Measurements from ENCODE around the gene ENSA. TPM values are rescaled to one million over a fixed set of nuclear protein-coding genes. Genes with fewer than 3 reads are reported as not detected.
A peak's percentile ranks its signal among the peaks of the same experiment; 100 is the strongest.

ENSA gene, protein sequence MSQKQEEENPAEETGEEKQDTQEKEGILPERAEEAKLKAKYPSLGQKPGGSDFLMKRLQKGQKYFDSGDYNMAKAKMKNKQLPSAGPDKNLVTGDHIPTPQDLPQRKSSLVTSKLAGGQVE
- total RNA-seq (2021) (219 to 254 TPM (median 224 TPM) in 3 replicates), Bru-seq, nascent RNA (percentile 96 among the genes with signal in this experiment)
- long read RNA-seq, experiment 1, transcript ENSA-214 (3 exons, 1,369 nt): minor isoform, 19 of 443 reads
- long read RNA-seq, experiment 1, transcript ENSA-205 (4 exons, 792 nt): minor isoform, 27 of 443 reads
- long read RNA-seq, experiment 1, transcript ENSA-208 (4 exons, 2,085 nt): major isoform, 170 of 443 reads
- long read RNA-seq, experiment 1, transcript ENSA-201 (3 exons, 2,818 nt): minor isoform, 148 of 443 reads
- long read RNA-seq, experiment 1, partial matches to known transcripts: 12 of 443 reads
- long read RNA-seq, experiment 1, other reads (novel, unspliced or antisense): 44 of 443 reads
- long read RNA-seq, experiment 2, transcript ENSA-208 (4 exons, 2,085 nt): major isoform, 155 of 306 reads
- long read RNA-seq, experiment 2, transcript ENSA-207 (2 exons, 703 nt): minor isoform, 17 of 306 reads
- long read RNA-seq, experiment 2, transcript ENSA-205 (4 exons, 792 nt): minor isoform, 13 of 306 reads
- long read RNA-seq, experiment 2, transcript ENSA-201 (3 exons, 2,818 nt): minor isoform, 24 of 306 reads
- long read RNA-seq, experiment 2, partial matches to known transcripts: 26 of 306 reads
- long read RNA-seq, experiment 2, other reads (novel, unspliced or antisense): 60 of 306 reads
- long read RNA-seq, experiment 3, transcript ENSA-208 (4 exons, 2,085 nt): major isoform, 580 of 809 reads
- long read RNA-seq, experiment 3, transcript ENSA-202 (5 exons, 633 nt): minor isoform, 20 of 809 reads
- long read RNA-seq, experiment 3, transcript ENSA-201 (3 exons, 2,818 nt): minor isoform, 68 of 809 reads
- long read RNA-seq, experiment 3, transcript ENSA-205 (4 exons, 792 nt): minor isoform, 62 of 809 reads
- long read RNA-seq, experiment 3, partial matches to known transcripts: 6 of 809 reads
- long read RNA-seq, experiment 3, other reads (novel, unspliced or antisense): 46 of 809 reads

DNA sequence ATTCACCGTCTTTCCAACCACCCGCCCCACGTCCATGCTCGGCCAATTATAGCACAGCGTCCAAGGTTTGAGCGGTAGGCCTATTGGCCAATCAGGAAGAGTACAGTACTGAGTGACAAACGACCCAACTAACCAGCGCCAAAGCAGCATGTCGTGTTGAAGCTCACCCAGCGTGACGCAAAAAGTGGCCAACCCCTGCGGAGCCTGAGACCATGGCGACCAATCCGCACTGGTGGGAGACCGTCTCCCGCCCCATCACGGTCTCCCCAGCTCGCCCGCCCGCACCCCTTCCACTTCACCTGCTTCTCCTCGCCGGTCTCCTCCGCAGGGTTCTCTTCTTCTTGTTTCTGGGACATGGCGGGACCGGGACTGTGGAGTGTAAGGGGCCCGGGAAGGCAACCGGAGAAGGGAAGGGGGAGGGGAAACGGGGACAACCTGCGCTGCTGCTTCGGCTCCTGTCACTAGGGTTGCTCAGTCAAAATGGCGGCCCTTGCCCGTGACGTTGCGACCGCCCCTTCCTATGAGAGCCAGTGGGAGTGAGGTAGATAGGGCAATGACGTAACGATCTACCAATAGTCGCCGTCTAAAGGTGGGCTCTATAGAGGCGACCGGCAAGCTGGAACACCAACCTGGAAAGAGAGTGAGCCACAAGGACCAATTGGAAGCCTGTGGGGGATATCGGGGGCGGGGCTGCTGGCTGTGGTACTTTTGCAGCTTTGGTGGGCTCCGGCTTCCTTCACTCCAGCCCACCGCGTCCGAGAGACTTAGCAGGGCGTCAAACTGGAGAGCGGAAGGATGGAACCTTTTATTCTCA, at the start of gene ENSA:
Gene ENSA, minus strand, starts transcription at position 498 of the 814 bp plus-strand sequence. Its CDS starts 142 bp downstream, at position 356.
- H3K4me3 Mint-ChIP-seq: no peak within 1 kb of the TSS

DNA sequence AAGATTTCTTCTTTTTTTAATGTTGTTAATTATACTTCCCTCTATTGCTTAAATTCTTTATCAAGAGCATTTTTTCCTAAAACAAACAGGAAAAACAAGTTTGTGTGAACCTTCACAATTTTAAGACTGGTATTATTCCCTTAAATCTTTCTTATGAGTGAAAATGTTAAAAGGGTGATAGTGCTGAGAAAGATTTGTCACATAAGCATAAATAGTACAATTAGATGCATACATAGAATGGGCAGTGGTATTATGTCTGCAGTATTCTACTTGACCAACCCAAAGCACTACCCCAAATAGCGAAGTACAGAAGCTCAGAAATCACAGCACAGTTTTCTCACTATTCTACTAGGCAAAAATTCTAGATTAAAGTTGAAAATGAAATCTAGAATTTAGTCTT, 49.6 kb upstream of the ENSA start:
- CTCF ChIA-PET: interaction anchor here (1.3 kb wide), 1 partner anchor 18 kb away, joined by 3 read pairs; the partner anchor contains the start of gene GOLPH3L
- POLR2A ChIA-PET: no interaction called here
- ATAC-seq (no peak), DNase-seq (ENCODE audit: low spot score) (no peak)
- Mint-ChIP-seq H3K27me3 (ENCODE audit: low read depth) (no peaks in the 10 kb centered on the region), H3K4me1 (peaks cover 3% of the 10 kb centered on the region), H3K27ac (peak overlapping the region; percentile 53; the same call in 1 of the 2 replicates), H3K36me3 (peaks cover 28% of the 10 kb centered on the region), H3K9me3 (no peaks in the 10 kb centered on the region), H3K4me3 (no peak overlapping the region)
- TF ChIP-seq, protein P1, sequence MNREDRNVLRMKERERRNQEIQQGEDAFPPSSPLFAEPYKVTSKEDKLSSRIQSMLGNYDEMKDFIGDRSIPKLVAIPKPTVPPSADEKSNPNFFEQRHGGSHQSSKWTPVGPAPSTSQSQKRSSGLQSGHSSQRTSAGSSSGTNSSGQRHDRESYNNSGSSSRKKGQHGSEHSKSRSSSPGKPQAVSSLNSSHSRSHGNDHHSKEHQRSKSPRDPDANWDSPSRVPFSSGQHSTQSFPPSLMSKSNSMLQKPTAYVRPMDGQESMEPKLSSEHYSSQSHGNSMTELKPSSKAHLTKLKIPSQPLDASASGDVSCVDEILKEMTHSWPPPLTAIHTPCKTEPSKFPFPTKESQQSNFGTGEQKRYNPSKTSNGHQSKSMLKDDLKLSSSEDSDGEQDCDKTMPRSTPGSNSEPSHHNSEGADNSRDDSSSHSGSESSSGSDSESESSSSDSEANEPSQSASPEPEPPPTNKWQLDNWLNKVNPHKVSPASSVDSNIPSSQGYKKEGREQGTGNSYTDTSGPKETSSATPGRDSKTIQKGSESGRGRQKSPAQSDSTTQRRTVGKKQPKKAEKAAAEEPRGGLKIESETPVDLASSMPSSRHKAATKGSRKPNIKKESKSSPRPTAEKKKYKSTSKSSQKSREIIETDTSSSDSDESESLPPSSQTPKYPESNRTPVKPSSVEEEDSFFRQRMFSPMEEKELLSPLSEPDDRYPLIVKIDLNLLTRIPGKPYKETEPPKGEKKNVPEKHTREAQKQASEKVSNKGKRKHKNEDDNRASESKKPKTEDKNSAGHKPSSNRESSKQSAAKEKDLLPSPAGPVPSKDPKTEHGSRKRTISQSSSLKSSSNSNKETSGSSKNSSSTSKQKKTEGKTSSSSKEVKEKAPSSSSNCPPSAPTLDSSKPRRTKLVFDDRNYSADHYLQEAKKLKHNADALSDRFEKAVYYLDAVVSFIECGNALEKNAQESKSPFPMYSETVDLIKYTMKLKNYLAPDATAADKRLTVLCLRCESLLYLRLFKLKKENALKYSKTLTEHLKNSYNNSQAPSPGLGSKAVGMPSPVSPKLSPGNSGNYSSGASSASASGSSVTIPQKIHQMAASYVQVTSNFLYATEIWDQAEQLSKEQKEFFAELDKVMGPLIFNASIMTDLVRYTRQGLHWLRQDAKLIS (CRISPR knock-in tag; IDR thresholded peaks at IDR 0.05; ENCODE audit: borderline replicate concordance): no peak
- no peak for TF ChIP-seq ZNF671 (CRISPR knock-in tag; IDR thresholded peaks at IDR 0.05)
- TF ChIP-seq, protein P2, sequence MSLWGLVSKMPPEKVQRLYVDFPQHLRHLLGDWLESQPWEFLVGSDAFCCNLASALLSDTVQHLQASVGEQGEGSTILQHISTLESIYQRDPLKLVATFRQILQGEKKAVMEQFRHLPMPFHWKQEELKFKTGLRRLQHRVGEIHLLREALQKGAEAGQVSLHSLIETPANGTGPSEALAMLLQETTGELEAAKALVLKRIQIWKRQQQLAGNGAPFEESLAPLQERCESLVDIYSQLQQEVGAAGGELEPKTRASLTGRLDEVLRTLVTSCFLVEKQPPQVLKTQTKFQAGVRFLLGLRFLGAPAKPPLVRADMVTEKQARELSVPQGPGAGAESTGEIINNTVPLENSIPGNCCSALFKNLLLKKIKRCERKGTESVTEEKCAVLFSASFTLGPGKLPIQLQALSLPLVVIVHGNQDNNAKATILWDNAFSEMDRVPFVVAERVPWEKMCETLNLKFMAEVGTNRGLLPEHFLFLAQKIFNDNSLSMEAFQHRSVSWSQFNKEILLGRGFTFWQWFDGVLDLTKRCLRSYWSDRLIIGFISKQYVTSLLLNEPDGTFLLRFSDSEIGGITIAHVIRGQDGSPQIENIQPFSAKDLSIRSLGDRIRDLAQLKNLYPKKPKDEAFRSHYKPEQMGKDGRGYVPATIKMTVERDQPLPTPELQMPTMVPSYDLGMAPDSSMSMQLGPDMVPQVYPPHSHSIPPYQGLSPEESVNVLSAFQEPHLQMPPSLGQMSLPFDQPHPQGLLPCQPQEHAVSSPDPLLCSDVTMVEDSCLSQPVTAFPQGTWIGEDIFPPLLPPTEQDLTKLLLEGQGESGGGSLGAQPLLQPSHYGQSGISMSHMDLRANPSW (CRISPR knock-in tag; conservative IDR thresholded peaks at IDR 0.05; ENCODE audit: low read depth): no peak
- no peak for TF ChIP-seq ZBTB21 (CRISPR knock-in tag; IDR thresholded peaks at IDR 0.05; ENCODE audit: borderline replicate concordance)

More for the DNA sequence above, at the start of gene ENSA:
- Mint-ChIP-seq H3K27ac (no peak within 1 kb of the TSS), H3K36me3 (peaks cover 39% of the 10 kb centered on the region), H3K9me3 (no peaks in the 10 kb centered on the region), H3K27me3 (ENCODE audit: low read depth) (no peaks in the 10 kb centered on the region), H3K4me1 (peaks cover 57% of the 10 kb centered on the region)
- ChIA-PET CTCF (interaction anchor here (0.7 to 2.0 kb wide), 10 partner anchors 49 to 419 kb away, joined by 3 to 10 read pairs (median 6); partner anchors contain the start of genes FALEC and MCL1), POLR2A (interaction anchor here (0.6 to 3.6 kb wide), 22 partner anchors 11 to 345 kb away, joined by 3 to 56 read pairs (median 4); partner anchors contain the start of genes CERS2, CTSK, GOLPH3L and MCL1)
- ATAC-seq (peak; percentile 94), DNase-seq (ENCODE audit: low spot score) (peak; percentile 95)
- TF ChIP-seq, protein P3, sequence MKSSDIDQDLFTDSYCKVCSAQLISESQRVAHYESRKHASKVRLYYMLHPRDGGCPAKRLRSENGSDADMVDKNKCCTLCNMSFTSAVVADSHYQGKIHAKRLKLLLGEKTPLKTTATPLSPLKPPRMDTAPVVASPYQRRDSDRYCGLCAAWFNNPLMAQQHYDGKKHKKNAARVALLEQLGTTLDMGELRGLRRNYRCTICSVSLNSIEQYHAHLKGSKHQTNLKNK (CRISPR knock-in tag; IDR thresholded peaks at IDR 0.05): no peak
- TF ChIP-seq FOXK1 (CRISPR knock-in tag; IDR thresholded peaks at IDR 0.05): peak; percentile 71; the same call in 1 of the 2 replicates
- peak; percentile 55; the same call in 1 of the 2 replicates for TF ChIP-seq FOXP1 (CRISPR knock-in tag; IDR thresholded peaks at IDR 0.05; ENCODE audit: borderline replicate concordance)
- no peak for TF ChIP-seq PRRX2 (CRISPR knock-in tag; IDR thresholded peaks at IDR 0.05)
- TF ChIP-seq, protein P4, sequence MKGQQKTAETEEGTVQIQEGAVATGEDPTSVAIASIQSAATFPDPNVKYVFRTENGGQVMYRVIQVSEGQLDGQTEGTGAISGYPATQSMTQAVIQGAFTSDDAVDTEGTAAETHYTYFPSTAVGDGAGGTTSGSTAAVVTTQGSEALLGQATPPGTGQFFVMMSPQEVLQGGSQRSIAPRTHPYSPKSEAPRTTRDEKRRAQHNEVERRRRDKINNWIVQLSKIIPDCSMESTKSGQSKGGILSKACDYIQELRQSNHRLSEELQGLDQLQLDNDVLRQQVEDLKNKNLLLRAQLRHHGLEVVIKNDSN (CRISPR knock-in tag; IDR thresholded peaks at IDR 0.05): peak; percentile 51
- TF ChIP-seq, protein P5, sequence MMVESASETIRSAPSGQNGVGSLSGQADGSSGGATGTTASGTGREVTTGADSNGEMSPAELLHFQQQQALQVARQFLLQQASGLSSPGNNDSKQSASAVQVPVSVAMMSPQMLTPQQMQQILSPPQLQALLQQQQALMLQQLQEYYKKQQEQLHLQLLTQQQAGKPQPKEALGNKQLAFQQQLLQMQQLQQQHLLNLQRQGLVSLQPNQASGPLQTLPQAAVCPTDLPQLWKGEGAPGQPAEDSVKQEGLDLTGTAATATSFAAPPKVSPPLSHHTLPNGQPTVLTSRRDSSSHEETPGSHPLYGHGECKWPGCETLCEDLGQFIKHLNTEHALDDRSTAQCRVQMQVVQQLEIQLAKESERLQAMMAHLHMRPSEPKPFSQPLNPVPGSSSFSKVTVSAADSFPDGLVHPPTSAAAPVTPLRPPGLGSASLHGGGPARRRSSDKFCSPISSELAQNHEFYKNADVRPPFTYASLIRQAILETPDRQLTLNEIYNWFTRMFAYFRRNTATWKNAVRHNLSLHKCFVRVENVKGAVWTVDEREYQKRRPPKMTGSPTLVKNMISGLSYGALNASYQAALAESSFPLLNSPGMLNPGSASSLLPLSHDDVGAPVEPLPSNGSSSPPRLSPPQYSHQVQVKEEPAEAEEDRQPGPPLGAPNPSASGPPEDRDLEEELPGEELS (CRISPR knock-in tag; IDR thresholded peaks at IDR 0.05): 0 out of 2 replicates have a peak, but pooled peaks have one; percentile 32
- TF ChIP-seq SP1 (CRISPR knock-in tag; conservative IDR thresholded peaks at IDR 0.05): peak; percentile 78
- TF ChIP-seq TCF7 (CRISPR knock-in tag; IDR thresholded peaks at IDR 0.05; ENCODE audit: low read depth): no peak
- TF ChIP-seq ZBTB21 (CRISPR knock-in tag; IDR thresholded peaks at IDR 0.05; ENCODE audit: borderline replicate concordance): peak; percentile 96; the same call in 1 of the 2 replicates
- TF ChIP-seq ZNF317 (CRISPR knock-in tag; IDR thresholded peaks at IDR 0.05; ENCODE audit: borderline replicate concordance, low read depth): no peak
- no peak for TF ChIP-seq MXD4 (CRISPR knock-in tag; IDR thresholded peaks at IDR 0.05; ENCODE audit: borderline replicate concordance)
- TF ChIP-seq, protein P6, sequence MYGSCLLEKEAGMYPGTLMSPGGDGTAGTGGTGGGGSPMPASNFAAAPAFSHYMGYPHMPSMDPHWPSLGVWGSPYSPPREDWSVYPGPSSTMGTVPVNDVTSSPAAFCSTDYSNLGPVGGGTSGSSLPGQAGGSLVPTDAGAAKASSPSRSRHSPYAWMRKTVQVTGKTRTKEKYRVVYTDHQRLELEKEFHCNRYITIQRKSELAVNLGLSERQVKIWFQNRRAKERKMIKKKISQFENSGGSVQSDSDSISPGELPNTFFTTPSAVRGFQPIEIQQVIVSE (CRISPR knock-in tag; IDR thresholded peaks at IDR 0.05; ENCODE audit: borderline replicate concordance): no peak
- peak; percentile 84 for TF ChIP-seq CREM (CRISPR knock-in tag; IDR thresholded peaks at IDR 0.05)
- peak; percentile 38 for TF ChIP-seq GABPB1 (CRISPR knock-in tag; IDR thresholded peaks at IDR 0.05)
- TF ChIP-seq, protein P7, sequence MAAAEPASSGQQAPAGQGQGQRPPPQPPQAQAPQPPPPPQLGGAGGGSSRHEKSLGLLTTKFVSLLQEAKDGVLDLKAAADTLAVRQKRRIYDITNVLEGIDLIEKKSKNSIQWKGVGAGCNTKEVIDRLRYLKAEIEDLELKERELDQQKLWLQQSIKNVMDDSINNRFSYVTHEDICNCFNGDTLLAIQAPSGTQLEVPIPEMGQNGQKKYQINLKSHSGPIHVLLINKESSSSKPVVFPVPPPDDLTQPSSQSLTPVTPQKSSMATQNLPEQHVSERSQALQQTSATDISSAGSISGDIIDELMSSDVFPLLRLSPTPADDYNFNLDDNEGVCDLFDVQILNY (CRISPR knock-in tag; IDR thresholded peaks at IDR 0.05): 0 out of 2 replicates have a peak, but pooled peaks have one; percentile 38
- peak; percentile 93 for TF ChIP-seq NFYB (CRISPR knock-in tag; conservative IDR thresholded peaks at IDR 0.05; ENCODE audit: low read depth)
- TF ChIP-seq, protein P8, sequence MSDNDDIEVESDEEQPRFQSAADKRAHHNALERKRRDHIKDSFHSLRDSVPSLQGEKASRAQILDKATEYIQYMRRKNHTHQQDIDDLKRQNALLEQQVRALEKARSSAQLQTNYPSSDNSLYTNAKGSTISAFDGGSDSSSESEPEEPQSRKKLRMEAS (CRISPR knock-in tag; IDR thresholded peaks at IDR 0.05): peak; percentile 69; the same call in 1 of the 2 replicates

Data from WTC11 (cell line).